Stimulated activated CD4-positive, alpha-beta T cell treated with anti-CD3 and anti-CD28 coated beads, Interleukin-1b, Interleukin-23, amount 100 ng/mL, for 48 hours (primary cell): ENCODE results near the gene MAP3K2.
"Not testable (repeated sequence)": the region's sequence is repeated elsewhere in the genome, so short reads cannot be mapped to it uniquely, and the experiment has no call there.

Experiments
- DNase-seq: peaks from one replicate; pipeline ENCODE4 v3.0.0-alpha.2; 2020

MAP3K2 gene

DNA sequence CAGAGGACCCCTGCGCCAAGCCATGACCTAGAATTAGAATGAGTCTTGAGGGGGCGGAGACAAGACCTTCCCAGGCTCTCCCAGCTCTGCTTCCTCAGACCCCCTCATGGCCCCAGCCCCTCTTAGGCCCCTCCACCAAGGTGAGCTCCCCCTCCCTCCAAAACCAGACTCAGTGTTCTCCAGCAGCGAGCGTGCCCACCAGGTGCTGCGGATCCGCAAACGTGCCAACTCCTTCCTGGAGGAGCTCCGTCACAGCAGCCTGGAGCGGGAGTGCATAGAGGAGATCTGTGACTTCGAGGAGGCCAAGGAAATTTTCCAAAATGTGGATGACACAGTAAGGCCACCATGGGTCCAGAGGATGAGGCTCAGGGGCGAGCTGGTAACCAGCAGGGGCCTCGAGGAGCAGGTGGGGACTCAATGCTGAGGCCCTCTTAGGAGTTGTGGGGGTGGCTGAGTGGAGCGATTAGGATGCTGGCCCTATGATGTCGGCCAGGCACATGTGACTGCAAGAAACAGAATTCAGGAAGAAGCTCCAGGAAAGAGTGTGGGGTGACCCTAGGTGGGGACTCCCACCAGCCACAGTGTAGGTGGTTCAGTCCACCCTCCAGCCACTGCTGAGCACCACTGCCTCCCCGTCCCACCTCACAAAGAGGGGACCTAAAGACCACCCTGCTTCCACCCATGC is 33.5 kb upstream of the MAP3K2 start:
- DNase-seq = no peak

DNA sequence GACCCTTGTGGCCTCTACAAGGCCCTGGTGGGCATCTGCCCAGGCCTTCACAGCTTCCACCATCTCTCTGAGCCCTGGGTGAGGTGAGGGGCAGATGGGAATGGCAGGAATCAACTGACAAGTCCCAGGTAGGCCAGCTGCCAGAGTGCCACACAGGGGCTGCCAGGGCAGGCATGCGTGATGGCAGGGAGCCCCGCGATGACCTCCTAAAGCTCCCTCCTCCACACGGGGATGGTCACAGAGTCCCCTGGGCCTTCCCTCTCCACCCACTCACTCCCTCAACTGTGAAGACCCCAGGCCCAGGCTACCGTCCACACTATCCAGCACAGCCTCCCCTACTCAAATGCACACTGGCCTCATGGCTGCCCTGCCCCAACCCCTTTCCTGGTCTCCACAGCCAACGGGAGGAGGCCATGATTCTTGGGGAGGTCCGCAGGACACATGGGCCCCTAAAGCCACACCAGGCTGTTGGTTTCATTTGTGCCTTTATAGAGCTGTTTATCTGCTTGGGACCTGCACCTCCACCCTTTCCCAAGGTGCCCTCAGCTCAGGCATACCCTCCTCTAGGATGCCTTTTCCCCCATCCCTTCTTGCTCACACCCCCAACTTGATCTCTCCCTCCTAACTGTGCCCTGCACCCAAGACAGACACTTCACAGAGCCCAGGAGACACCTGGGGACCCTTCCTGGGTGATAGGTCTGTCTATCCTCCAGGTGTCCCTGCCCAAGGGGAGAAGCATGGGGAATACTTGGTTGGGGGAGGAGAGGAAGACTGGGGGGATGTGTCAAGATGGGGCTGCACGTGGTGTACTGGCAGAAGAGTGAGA is 32.5 kb upstream of the MAP3K2 start:
- DNase-seq = no peak

DNA sequence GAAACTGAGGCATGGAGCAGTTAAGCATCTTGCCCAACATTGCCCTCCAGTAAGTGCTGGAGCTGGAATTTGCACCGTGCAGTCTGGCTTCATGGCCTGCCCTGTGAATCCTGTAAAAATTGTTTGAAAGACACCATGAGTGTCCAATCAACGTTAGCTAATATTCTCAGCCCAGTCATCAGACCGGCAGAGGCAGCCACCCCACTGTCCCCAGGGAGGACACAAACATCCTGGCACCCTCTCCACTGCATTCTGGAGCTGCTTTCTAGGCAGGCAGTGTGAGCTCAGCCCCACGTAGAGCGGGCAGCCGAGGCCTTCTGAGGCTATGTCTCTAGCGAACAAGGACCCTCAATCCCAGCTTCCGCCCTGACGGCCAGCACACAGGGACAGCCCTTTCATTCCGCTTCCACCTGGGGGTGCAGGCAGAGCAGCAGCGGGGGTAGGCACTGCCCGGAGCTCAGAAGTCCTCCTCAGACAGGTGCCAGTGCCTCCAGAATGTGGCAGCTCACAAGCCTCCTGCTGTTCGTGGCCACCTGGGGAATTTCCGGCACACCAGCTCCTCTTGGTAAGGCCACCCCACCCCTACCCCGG is 31.8 kb upstream of the MAP3K2 start:
- DNase-seq = no peak

DNA sequence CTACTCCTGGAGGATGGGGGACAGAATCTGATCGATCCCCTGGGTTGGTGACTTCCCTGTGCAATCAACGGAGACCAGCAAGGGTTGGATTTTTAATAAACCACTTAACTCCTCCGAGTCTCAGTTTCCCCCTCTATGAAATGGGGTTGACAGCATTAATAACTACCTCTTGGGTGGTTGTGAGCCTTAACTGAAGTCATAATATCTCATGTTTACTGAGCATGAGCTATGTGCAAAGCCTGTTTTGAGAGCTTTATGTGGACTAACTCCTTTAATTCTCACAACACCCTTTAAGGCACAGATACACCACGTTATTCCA is 31.3 kb upstream of the MAP3K2 start:
- DNase-seq = no peak

DNA sequence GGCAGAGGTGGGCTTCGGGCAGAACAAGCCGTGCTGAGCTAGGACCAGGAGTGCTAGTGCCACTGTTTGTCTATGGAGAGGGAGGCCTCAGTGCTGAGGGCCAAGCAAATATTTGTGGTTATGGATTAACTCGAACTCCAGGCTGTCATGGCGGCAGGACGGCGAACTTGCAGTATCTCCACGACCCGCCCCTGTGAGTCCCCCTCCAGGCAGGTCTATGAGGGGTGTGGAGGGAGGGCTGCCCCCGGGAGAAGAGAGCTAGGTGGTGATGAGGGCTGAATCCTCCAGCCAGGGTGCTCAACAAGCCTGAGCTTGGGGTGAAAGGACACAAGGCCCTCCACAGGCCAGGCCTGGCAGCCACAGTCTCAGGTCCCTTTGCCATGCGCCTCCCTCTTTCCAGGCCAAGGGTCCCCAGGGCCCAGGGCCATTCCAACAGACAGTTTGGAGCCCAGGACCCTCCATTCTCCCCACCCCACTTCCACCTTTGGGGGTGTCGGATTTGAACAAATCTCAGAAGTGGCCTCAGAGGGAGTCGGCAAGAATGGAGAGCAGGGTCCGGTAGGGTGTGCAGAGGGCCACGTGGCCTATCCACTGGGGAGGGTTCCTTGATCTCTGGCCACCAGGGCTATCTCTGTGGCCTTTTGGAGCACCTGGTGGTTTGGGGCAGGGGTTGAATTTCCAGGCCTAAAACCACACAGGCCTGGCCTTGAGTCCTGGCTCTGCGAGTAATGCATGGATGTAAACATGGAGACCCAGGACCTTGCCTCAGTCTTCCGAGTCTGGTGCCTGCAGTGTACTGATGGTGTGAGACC is 30.7 kb upstream of the MAP3K2 start, which contains the start of gene PROC:
TSS of gene PROC (plus strand) at position 128 of the 812 bp plus-strand sequence. CDS start 1,516 bp downstream, outside the sequence.
- DNase-seq = no peak

- DNase-seq = no peak
These were observed 29.6 kb upstream of the MAP3K2 start for GRCh38 chr2:127417406-127417805.

GRCh38 chr2:127416506-127417001 is 28.8 kb upstream of the MAP3K2 start:
- DNase-seq = no peak

- DNase-seq = peak; percentile 88
These were observed 28.1 kb upstream of the MAP3K2 start for GRCh38 chr2:127415593-127416505.

- no peak for DNase-seq
These were observed 27.1 kb upstream of the MAP3K2 start for GRCh38 chr2:127414638-127415592.

DNA sequence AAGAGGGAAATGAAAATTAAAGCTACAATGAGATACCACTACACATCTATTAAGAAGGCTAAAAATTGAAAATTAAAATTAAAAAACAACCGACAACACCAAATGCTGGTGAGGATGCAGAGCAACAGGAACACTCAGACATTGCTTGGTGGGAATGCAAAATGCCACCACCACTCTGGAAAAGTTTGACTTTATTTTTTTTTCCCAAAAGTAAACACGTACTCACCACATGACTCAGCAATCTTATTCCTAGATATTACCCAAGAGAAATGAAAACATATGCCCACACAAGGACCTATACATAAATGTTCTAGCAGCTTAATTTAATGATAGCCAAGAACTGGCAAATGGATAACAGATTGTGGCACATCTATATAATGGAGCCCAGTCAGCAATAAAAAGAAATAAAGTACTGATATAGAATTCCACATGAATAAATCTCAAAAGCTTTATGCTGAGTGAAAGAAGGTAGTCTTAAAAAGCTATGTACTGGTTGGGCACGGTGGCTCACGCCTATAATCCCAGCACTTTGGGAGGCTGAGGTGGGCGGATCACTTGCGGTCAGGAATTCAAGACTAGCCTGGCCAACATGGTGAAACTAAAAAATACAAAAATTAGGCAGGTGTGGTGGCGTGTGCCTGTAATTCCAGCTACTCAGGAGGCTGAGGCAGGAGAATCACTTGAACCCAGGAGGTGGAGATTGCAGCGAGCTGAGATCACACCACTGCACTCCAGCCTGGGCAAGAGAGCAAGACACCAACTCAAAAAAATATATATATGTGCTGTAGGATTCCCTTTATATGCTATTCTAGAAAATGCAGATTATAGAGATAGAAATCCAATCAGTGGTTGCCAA is 26.2 kb upstream of the MAP3K2 start:
- no peak for DNase-seq

- DNase-seq = no peak
These were observed 25.4 kb upstream of the MAP3K2 start for GRCh38 chr2:127413200-127413599.

- no peak for DNase-seq
These were observed 24.0 kb upstream of the MAP3K2 start for GRCh38 chr2:127411653-127412369.

DNA sequence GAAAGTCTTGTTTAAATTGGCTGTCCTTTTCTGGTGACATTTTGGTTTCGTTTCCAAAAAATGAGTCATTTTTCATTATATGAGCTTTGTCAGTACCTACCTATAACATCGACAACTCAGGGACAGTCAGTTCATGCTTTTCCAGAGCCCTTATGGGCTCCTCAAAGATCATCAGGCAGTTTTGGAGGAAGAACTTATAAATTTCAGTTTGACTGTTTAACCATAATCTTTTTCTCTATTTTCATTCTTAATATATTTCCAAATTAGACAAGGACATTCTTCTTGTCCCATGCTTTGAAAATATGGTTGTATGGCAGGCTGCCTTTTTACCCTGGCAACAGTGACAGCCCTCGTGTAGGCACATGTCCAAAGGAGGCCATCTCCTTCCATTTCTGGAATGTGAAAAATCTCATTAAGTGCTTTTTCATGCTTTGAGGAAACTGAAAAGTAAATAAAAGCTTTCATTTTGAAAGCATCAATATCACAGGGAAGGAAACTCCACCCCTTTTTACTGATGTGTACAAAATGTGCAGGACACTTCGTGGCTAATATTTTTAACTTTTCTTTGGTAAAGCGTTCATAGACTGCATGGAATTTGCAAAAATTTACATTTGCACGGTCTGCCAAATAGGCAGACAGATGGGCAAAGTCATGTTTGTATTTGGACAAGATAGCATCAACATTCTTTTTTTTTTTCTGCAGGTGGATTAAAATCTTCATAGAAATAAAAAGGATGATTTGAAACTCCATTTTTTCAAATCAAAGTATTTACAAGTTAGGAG is 23.3 kb upstream of the MAP3K2 start:
- no peak for DNase-seq

DNA sequence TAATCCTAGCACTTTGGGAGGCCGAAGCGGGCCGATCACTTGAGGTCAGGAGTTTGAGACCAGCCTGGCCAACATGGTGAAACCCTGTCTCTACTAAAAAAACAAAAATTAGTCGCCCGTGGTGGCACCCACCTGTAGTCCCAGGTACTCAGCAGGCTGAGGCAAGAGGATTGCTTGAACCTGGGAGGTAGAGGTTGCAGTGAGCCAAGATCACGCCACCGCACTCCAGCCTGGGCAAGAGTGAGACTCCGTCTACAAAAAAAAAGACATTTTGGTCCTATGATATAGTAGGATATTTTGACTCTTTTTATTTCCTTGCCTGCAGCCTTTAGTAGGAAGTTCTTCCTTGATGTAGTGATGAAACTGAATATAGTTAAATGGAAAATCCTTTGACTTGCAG is 21.9 kb upstream of the MAP3K2 start:
- DNase-seq = not testable (repeated sequence)

- no peak for DNase-seq
These were observed 21.0 kb upstream of the MAP3K2 start for GRCh38 chr2:127408807-127409099.

DNA sequence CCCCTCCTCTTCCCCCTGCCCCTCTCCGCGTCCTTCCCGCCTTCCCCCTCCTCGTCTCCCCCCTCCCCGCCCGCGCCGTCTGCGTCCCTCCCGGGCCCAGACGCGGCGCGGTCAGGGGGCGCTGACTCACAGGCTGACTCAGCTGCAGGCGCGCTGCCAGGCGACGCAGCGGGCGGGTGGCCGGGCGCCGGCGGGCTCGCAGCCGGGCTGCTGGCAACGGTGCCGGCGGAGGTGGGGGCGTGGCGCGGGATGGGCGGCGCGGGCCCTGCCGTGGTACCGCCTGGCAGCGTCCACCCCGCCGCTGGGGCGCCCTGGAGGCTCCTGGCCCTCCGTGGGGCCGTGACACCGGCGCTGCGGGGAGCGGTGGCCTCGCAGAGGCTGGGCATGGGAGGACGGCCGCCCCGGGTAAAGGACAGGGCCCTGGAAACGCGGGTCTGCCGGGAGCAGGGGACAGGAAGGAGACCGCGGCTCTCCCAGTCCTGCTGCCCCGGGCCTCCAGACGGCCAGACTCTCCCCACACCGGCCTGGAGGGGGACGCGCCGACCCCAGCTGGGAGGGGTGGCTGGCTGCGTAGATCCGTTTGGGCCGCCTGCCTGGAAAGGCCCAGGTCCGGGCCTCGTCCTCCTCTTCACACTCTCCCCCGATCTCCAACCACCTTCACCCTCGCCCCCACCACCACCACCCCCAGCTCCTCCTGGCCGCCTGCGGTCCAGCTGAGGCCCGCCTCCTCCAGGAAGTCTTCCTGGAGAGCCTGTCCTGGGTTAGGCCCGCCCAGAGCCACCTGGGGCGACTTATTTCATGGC is 20.4 kb upstream of the MAP3K2 start:
- peak; percentile 85 for DNase-seq

- no peak for DNase-seq
These were observed 19.9 kb upstream of the MAP3K2 start for GRCh38 chr2:127407661-127408003.

DNA sequence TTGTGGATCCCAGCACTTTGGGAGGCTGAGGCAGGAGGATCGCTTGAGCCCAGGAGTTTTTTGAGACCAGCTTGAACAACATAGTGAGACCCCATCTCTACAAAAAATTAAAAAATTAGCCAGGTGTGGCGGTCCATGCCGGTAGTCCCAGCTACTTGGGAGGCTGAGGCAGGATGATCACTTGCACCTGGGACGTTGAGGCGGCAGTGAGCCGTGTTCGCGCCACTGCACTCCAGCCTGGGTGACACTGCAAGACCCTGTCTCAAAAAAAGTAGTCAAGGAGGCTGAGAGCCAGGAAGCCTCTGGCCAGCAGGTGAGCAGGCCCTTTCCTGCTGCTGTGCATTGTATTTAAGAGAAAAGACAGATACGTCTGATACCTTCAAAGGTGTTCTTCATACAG is 19.3 kb upstream of the MAP3K2 start:
- no peak for DNase-seq
